Keratinocyte (primary cell): ENCODE measurements around the gene RACGAP1. TPM values are rescaled to one million over a fixed set of nuclear protein-coding genes. Genes with fewer than 3 reads are reported as not detected.

Experiments
- DNase-seq: peaks from one replicate; pipeline ENCODE4 v3.0.0-alpha.2; 2011; ENCODE audit warnings: low read depth, missing footprints, low spot score
- FAIRE-seq: peaks from 2 replicates; lab custom pipeline; 2011; peaks lifted over from hg19 to GRCh38; lab: Jason Lieb, UNC
- H2AFZ ChIP-seq: 2 replicates; pipeline ENCODE4 v1.6.0; 2012; ENCODE audit warnings: low read length, control low read depth, inconsistent platforms; ENCODE audit not compliant: control insufficient read depth
- H3K27ac ChIP-seq: 2 replicates; pipeline ENCODE4 v1.5.1; 2011; ENCODE audit warnings: low read length; ENCODE audit not compliant: control insufficient read depth, insufficient read depth
- H3K27me3 ChIP-seq: 3 replicates; pipeline ENCODE4 v1.6.0; 2011; ENCODE audit warnings: low read length; ENCODE audit not compliant: control insufficient read depth, insufficient read depth; ENCODE audit errors: extremely low read depth
- H3K36me3 ChIP-seq, 2 experiments: 2 replicates in 1 of 2; 3 replicates in 1 of 2; pipeline ENCODE4 v1.5.1; 2011; ENCODE audit warnings: low read length in 2 of 2, mild to moderate bottlenecking in 1 of 2; ENCODE audit not compliant: control insufficient read depth in 2 of 2, insufficient read depth in 2 of 2; ENCODE audit errors: extremely low read depth in 1 of 2
- H3K4me1 ChIP-seq: 3 replicates; pipeline ENCODE4 v1.5.1; 2011; ENCODE audit warnings: low read length; ENCODE audit not compliant: control insufficient read depth, insufficient read depth; ENCODE audit errors: extremely low read depth
- H3K4me2 ChIP-seq: 3 replicates; pipeline ENCODE4 v1.6.0; 2011; ENCODE audit warnings: low read depth, low read length; ENCODE audit not compliant: control insufficient read depth, insufficient read depth; ENCODE audit errors: extremely low read depth
- H3K4me3 ChIP-seq, 3 experiments: fragments of 200-600 bp in 1 of 3; sonication (generic) in 1 of 3; 2 replicates in 2 of 3; 3 replicates in 1 of 3; pipeline ENCODE4 v1.5.1; 2011 to 2016; ENCODE audit warnings: low read length in 3 of 3, mild to moderate bottlenecking in 3 of 3, control low read depth in 2 of 3, inconsistent platforms in 1 of 3, low read depth in 1 of 3, mixed read lengths in 1 of 3, mixed run types in 1 of 3, moderate library complexity in 1 of 3; ENCODE audit not compliant: control insufficient read depth in 2 of 3, insufficient read depth in 2 of 3; ENCODE audit errors: extremely low read depth in 1 of 3
- H3K79me2 ChIP-seq: 2 replicates; pipeline ENCODE4 v1.6.0; 2012; ENCODE audit warnings: low read length; ENCODE audit not compliant: control insufficient read depth, insufficient read depth
- H3K9ac ChIP-seq: 3 replicates; pipeline ENCODE4 v1.6.0; 2011; ENCODE audit warnings: low read length; ENCODE audit not compliant: control insufficient read depth, insufficient read depth; ENCODE audit errors: extremely low read depth
- H3K9me1 ChIP-seq: 3 replicates; pipeline ENCODE4 v1.6.0; 2011; ENCODE audit warnings: low read length; ENCODE audit not compliant: control insufficient read depth, insufficient read depth; ENCODE audit errors: extremely low read depth
- H3K9me3 ChIP-seq: 2 replicates; pipeline ENCODE4 v1.5.1; 2012; ENCODE audit warnings: low read depth, low read length; ENCODE audit not compliant: control insufficient read depth
- H4K20me1 ChIP-seq: 3 replicates; pipeline ENCODE4 v1.6.0; 2011; ENCODE audit warnings: low read length; ENCODE audit not compliant: control insufficient read depth, insufficient read depth; ENCODE audit errors: extremely low read depth
- EZH2 ChIP-seq: IDR thresholded peaks from one replicate; pipeline ENCODE4 v1.6.1; 2012; ENCODE audit warnings: inconsistent platforms, mild to moderate bottlenecking, low read length, moderate library complexity
- dilution Hi-C: fragments of 300-500 bp; cut with MboI; formaldehyde crosslinking; loops from one replicate; pipeline ENCODE4 v1.7.0; 2020; ENCODE audit warnings: low sequenced_read_pairs; ENCODE audit not compliant: extremely low pct_ligation_motif_present
- polyA plus RNA-seq, 5 experiments: library from polyadenylated mRNA; depleted of rRNA in 3 of 5; stranded (reverse) in 3 of 5; stranded (forward) in 1 of 5; unstranded in 1 of 5; fragments of >200 nt; gene quantifications; 1 replicate in 1 of 5; 2 replicates in 3 of 5; 3 replicates in 1 of 5; pipeline versions ENCODE4 v1.2.1 to v1.2.3, GENCODE V29; 2011 to 2012; ENCODE audit warnings: missing spikeins in 2 of 5, low read depth in 1 of 5, low replicate concordance in 1 of 5
- TF ChIP-seq, protein P1 (sequence below), 3 experiments: IDR thresholded peaks in 1 of 3; conservative IDR thresholded peaks in 1 of 3; optimal IDR thresholded peaks in 1 of 3; 2 replicates in 2 of 3; 3 replicates in 1 of 3; pipeline versions ENCODE3 to v1.5.1; 2011; ENCODE audit warnings: low read length in 3 of 3, mild to moderate bottlenecking in 3 of 3, moderate library complexity in 2 of 3, control low read depth in 1 of 3, inconsistent platforms in 1 of 3; ENCODE audit not compliant: insufficient read depth in 2 of 3; ENCODE audit errors: extremely low read depth in 1 of 3

The RACGAP1 gene
- polyA plus RNA-seq, 1 donor (not counting 4 experiments of a cell fraction or from before 2014, with no cell fraction given), result 57.1 TPM

- dilution Hi-C loops, result no loop called here
- Histone ChIP-seq H3K9ac (no peak overlapping the region), H3K9me1 (no peaks in the 10 kb centered on the region), H3K4me2 (no peak overlapping the region), H2AFZ (no peak overlapping the region), H3K36me3 (no peaks in the 10 kb centered on the region), H3K4me1 (peaks cover 8% of the 10 kb centered on the region), H3K27ac (no peak overlapping the region), H4K20me1 (no peaks in the 10 kb centered on the region), H3K27me3 (peaks cover 81% of the 10 kb centered on the region), H3K9me3 (no peaks in the 10 kb centered on the region), H3K79me2 (no peaks in the 10 kb centered on the region), H3K4me3 (no peak overlapping the region)
- FAIRE-seq (no peak), DNase-seq (no peak)
- no peak for TF ChIP-seq EZH2
- TF ChIP-seq, protein P1, sequence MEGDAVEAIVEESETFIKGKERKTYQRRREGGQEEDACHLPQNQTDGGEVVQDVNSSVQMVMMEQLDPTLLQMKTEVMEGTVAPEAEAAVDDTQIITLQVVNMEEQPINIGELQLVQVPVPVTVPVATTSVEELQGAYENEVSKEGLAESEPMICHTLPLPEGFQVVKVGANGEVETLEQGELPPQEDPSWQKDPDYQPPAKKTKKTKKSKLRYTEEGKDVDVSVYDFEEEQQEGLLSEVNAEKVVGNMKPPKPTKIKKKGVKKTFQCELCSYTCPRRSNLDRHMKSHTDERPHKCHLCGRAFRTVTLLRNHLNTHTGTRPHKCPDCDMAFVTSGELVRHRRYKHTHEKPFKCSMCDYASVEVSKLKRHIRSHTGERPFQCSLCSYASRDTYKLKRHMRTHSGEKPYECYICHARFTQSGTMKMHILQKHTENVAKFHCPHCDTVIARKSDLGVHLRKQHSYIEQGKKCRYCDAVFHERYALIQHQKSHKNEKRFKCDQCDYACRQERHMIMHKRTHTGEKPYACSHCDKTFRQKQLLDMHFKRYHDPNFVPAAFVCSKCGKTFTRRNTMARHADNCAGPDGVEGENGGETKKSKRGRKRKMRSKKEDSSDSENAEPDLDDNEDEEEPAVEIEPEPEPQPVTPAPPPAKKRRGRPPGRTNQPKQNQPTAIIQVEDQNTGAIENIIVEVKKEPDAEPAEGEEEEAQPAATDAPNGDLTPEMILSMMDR (optimal IDR thresholded peaks at IDR 0.05 in 1 of 3, IDR thresholded peaks at IDR 0.05 in 1 of 3, conservative IDR thresholded peaks at IDR 0.05 in 1 of 3; ENCODE audit: extremely low read depth in 1 of 3, insufficient read depth in 2 of 3, low read length in 3 of 3), result no peak
Observed at GRCh38 chr12:49961993-49962764, 63.1 kb downstream of the RACGAP1 start.

DNA sequence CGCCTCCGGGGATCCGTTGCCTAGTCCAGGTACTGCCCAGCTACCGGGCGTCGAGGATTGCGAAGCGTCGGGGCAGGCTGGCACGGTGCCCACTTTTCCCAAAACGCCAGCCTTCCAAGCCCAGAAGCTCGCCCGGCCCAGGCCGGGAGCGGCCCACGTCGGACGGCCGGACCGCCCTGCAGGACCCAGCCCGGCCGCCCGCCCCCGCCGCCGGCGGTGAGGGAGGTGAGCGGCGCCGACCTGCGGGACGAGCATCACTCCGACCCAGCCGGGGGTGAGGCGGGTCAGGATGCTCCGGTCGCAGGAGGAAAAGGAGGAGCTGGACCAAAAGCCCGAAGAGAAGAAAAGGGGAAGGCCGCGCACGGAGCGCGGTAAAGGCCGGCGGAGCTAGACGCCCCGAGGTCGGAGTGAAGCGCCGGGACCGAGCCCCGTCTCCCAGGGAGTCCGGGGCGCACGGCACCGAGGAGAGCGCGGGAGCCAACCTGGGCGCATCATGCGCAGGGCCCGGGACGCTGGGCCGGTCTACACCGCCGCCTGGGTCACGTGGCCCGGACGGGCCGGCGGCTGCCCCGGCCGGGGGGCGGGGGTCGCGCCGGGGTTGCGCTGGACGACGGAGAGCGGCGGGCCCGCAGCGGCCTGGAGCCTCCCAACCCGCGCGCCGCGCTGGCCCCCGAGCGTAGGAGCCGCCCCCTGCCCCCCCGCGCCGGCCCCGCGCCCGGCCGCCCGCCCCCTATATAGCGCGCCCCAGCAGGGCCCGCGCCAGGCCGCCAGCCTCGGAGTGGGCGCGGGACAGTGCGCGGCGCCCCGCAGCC lies 64.0 kb downstream of the RACGAP1 start, which contains the start of gene AQP5:
Gene AQP5, plus strand, starts transcription at position 762 of the 812 bp plus-strand sequence. CDS start 146 bp downstream, outside the sequence.
- DNase-seq (no peak), FAIRE-seq (no peak)
- no peaks in the 10 kb centered on the region for H4K20me1 ChIP-seq
- H3K27ac ChIP-seq, result no peak within 1 kb of the TSS
- H3K4me1 ChIP-seq, result peaks cover 6% of the 10 kb centered on the region
- H3K27me3 ChIP-seq, result peaks cover 88% of the 10 kb centered on the region
- no peak within 1 kb of the TSS for H3K4me3 ChIP-seq
- no peak within 1 kb of the TSS for H2AFZ ChIP-seq
- H3K4me2 ChIP-seq, result peak within 1 kb of the TSS; percentile 48
- H3K9me1 ChIP-seq, result no peaks in the 10 kb centered on the region
- dilution Hi-C loops, result no loop called here
- TF ChIP-seq EZH2, result peak; percentile 97
- TF ChIP-seq, protein P1 (optimal IDR thresholded peaks at IDR 0.05 in 1 of 3, IDR thresholded peaks at IDR 0.05 in 1 of 3, conservative IDR thresholded peaks at IDR 0.05 in 1 of 3; ENCODE audit: extremely low read depth in 1 of 3, insufficient read depth in 2 of 3, low read length in 3 of 3), result no peak
- H3K9ac ChIP-seq, result no peak within 1 kb of the TSS
- no peaks in the 10 kb centered on the region for H3K79me2 ChIP-seq
- H3K9me3 ChIP-seq, result no peaks in the 10 kb centered on the region
- no peaks in the 10 kb centered on the region for H3K36me3 ChIP-seq
